ENCODE data around the gene TUBGCP6.
"Not testable (repeated sequence)": the region's sequence is repeated elsewhere in the genome, so short reads cannot be mapped to it uniquely, and the experiment has no call there.

TUBGCP6 gene

DNA sequence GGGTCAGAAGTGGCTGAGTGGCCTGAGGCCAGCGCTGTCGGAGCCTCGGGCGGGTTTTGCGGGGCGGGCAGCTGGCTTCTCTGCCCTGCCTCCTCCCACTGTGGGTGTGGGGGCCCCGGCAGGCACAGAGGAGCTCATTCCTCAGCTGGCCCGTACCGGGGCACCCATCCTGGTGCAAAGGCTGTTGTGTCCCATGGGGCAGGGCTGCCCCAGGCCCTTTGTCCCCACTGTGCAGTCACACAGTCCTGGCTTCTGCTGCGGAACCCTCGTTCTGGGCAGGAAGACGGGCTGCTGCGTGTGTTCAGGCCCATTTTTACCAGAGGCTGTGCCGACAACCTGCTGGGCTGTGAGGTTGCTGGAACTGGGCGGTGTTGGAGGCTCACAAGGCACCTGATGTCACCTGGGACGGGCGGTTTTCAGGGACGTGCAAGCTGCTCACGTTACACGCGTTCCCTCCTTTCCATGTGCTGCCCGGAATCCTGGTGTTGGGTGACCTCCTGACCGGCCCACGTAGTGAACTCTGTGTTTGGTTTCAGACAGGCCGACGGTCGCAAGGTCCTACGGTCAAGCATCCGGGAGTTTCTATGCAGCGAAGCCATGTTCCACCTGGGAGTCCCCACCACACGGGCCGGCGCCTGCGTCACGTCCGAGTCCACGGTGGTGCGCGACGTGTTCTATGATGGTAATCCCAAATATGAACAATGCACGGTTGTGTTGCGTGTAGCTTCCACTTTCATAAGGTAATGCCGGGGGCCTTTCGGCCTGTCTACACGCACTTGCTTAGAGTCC lies 38.8 kb downstream of the TUBGCP6 start:
- Histone ChIP-seq H3K9ac (ENCODE audit: low read depth, low read length, poor library complexity, severe bottlenecking) (no peak overlapping the region), H3K27me3 (ENCODE audit: insufficient read depth, low read length, poor library complexity, severe bottlenecking) (no peaks in the 10 kb centered on the region), H4K20me1 (ENCODE audit: insufficient read depth, low read length, poor library complexity, severe bottlenecking) (peaks cover 19% of the 10 kb centered on the region), H2AFZ (ENCODE audit: low read length) (no peak overlapping the region), H3K4me2 (ENCODE audit: low read depth, low read length, poor library complexity, severe bottlenecking) (no peak overlapping the region), H3K4me3 (ENCODE audit: low read length, poor library complexity, severe bottlenecking) (no peak overlapping the region), H3K79me2 (ENCODE audit: insufficient read depth, low read length) (peaks cover 22% of the 10 kb centered on the region), H3K4me1 (ENCODE audit: insufficient read depth, low read length, poor library complexity, severe bottlenecking) (peaks cover 28% of the 10 kb centered on the region), H3K9me2 (replicated peaks; ENCODE audit: low read depth, low read length) (no peaks in the 10 kb centered on the region), H3F3A (ENCODE audit: low read depth) (no peaks in the 10 kb centered on the region), H3K9me3 (ENCODE audit: insufficient read depth, low read depth, low read length) (no peaks in the 10 kb centered on the region), H3K36me3 (ENCODE audit: insufficient read depth, low read length) (peaks cover 7% of the 10 kb centered on the region; the same call in 1 of the 2 replicates)
- TF ChIP-seq EZH2phosphoT487 (IDR thresholded peaks at IDR 0.05; ENCODE audit: borderline replicate concordance), result no peak
- no peak for TF ChIP-seq CTCF (conservative IDR thresholded peaks at IDR 0.05; ENCODE audit: low read length)

GRCh38 chr22:50204998-50205397 lies 39.8 kb downstream of the TUBGCP6 start:
- peaks cover 22% of the 10 kb centered on the region for H3K79me2 ChIP-seq (ENCODE audit: insufficient read depth, low read length)
- H3K9ac ChIP-seq (ENCODE audit: low read depth, low read length, poor library complexity, severe bottlenecking); H3K36me3 ChIP-seq (ENCODE audit: insufficient read depth, low read length); H3K9me2 ChIP-seq (replicated peaks; ENCODE audit: low read depth, low read length); H3K4me3 ChIP-seq (ENCODE audit: low read length, poor library complexity, severe bottlenecking); H3K4me2 ChIP-seq (ENCODE audit: low read depth, low read length, poor library complexity, severe bottlenecking); H2AFZ ChIP-seq (ENCODE audit: low read length); H3K9me3 ChIP-seq (ENCODE audit: insufficient read depth, low read depth, low read length); H3F3A ChIP-seq (ENCODE audit: low read depth); H3K27me3 ChIP-seq (ENCODE audit: insufficient read depth, low read length, poor library complexity, severe bottlenecking): not testable (repeated sequence)
- H3K4me1 ChIP-seq (ENCODE audit: insufficient read depth, low read length, poor library complexity, severe bottlenecking), result peaks cover 28% of the 10 kb centered on the region
- peaks cover 15% of the 10 kb centered on the region for H4K20me1 ChIP-seq (ENCODE audit: insufficient read depth, low read length, poor library complexity, severe bottlenecking)

- peaks cover 19% of the 10 kb centered on the region for H4K20me1 ChIP-seq (ENCODE audit: insufficient read depth, low read length, poor library complexity, severe bottlenecking)
- no peak overlapping the region for H3K4me3 ChIP-seq (ENCODE audit: low read length, poor library complexity, severe bottlenecking)
- no peaks in the 10 kb centered on the region for H3K9me2 ChIP-seq (replicated peaks; ENCODE audit: low read depth, low read length)
- H3K36me3 ChIP-seq (ENCODE audit: insufficient read depth, low read length), result no peaks in the 10 kb centered on the region; the same call in 1 of the 2 replicates
- TF ChIP-seq EZH2phosphoT487 (IDR thresholded peaks at IDR 0.05; ENCODE audit: borderline replicate concordance), result no peak
- no peak for TF ChIP-seq CTCF (conservative IDR thresholded peaks at IDR 0.05; ENCODE audit: low read length)
- no peaks in the 10 kb centered on the region for H3K9me3 ChIP-seq (ENCODE audit: insufficient read depth, low read depth, low read length)
- no peak overlapping the region for H2AFZ ChIP-seq (ENCODE audit: low read length)
- H3K4me1 ChIP-seq (ENCODE audit: insufficient read depth, low read length, poor library complexity, severe bottlenecking), result peaks cover 28% of the 10 kb centered on the region
- H3F3A ChIP-seq (ENCODE audit: low read depth), result no peaks in the 10 kb centered on the region
- H3K9ac ChIP-seq (ENCODE audit: low read depth, low read length, poor library complexity, severe bottlenecking), result no peak overlapping the region
- H3K27me3 ChIP-seq (ENCODE audit: insufficient read depth, low read length, poor library complexity, severe bottlenecking), result no peaks in the 10 kb centered on the region
- no peak overlapping the region for H3K4me2 ChIP-seq (ENCODE audit: low read depth, low read length, poor library complexity, severe bottlenecking)
- H3K79me2 ChIP-seq (ENCODE audit: insufficient read depth, low read length), result peaks cover 22% of the 10 kb centered on the region
Observed at GRCh38 chr22:50204571-50204970, 40.3 kb downstream of the TUBGCP6 start.

DNA sequence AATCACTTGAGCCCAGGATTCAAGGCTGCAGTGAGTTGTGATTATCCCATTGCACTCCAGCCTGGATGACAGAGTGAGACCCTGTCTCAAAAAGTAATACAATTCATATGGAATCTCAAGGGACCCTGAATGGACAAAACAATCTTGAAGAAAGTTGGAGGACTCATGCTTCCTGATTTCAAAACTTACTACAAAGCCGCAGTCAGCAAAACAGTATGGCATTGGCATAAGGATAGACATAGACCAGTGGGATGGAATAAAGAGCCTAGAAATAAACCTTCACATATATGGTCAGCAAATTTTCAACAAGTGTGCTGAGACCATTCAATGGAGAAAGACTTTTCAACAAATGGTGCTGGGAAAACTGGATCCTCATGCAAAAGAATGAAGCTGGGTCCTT lies 41.5 kb downstream of the TUBGCP6 start:
- H3K4me2 ChIP-seq (ENCODE audit: low read depth, low read length, poor library complexity, severe bottlenecking), result no peak overlapping the region
- H3K9ac ChIP-seq (ENCODE audit: low read depth, low read length, poor library complexity, severe bottlenecking), result no peak overlapping the region
- no peak overlapping the region for H3K4me3 ChIP-seq (ENCODE audit: low read length, poor library complexity, severe bottlenecking)
- H3K4me1 ChIP-seq (ENCODE audit: insufficient read depth, low read length, poor library complexity, severe bottlenecking), result peaks cover 28% of the 10 kb centered on the region
- no peaks in the 10 kb centered on the region for H3F3A ChIP-seq (ENCODE audit: low read depth)
- H2AFZ ChIP-seq (ENCODE audit: low read length), result no peak overlapping the region
- no peaks in the 10 kb centered on the region for H3K9me3 ChIP-seq (ENCODE audit: insufficient read depth, low read depth, low read length)
- peaks cover 22% of the 10 kb centered on the region for H3K79me2 ChIP-seq (ENCODE audit: insufficient read depth, low read length)
- no peaks in the 10 kb centered on the region; the same call in 1 of the 2 replicates for H3K36me3 ChIP-seq (ENCODE audit: insufficient read depth, low read length)
- no peaks in the 10 kb centered on the region for H3K27me3 ChIP-seq (ENCODE audit: insufficient read depth, low read length, poor library complexity, severe bottlenecking)
- no peaks in the 10 kb centered on the region for H3K9me2 ChIP-seq (replicated peaks; ENCODE audit: low read depth, low read length)
- peaks cover 19% of the 10 kb centered on the region for H4K20me1 ChIP-seq (ENCODE audit: insufficient read depth, low read length, poor library complexity, severe bottlenecking)
- TF ChIP-seq CTCF (conservative IDR thresholded peaks at IDR 0.05; ENCODE audit: low read length) (no peak), EZH2phosphoT487 (IDR thresholded peaks at IDR 0.05; ENCODE audit: borderline replicate concordance) (no peak)
